Mucosa of descending colon (tissue), 3 donors: ENCODE data around the gene SDCBP2. TPM values are rescaled to one million over a fixed set of nuclear protein-coding genes. Genes with fewer than 3 reads are reported as not detected.
A peak's percentile ranks its signal among the peaks of the same experiment; 100 is the strongest.

Source experiments
- ATAC-seq: fragments of 200-7000 bp; cut with Tn5 transposase; one replicate; pipeline ENCODE4 v1.9.1; 2020; ENCODE audit warnings: mild to moderate bottlenecking, moderate library complexity
- DNase-seq, 3 donors: peaks; one replicate each; pipeline ENCODE4 v3.0.0-alpha.2; 2020
- H3K36me3 ChIP-seq: fragments of 200-600 bp; one replicate; pipeline ENCODE4 v1.8.0; 2021; ENCODE audit warnings: low read depth, mild to moderate bottlenecking
- H3K4me1 ChIP-seq: fragments of 200-600 bp; one replicate; pipeline ENCODE4 v1.8.0; 2021; ENCODE audit warnings: low read depth, mild to moderate bottlenecking
- H3K4me3 ChIP-seq: fragments of 200-600 bp; one replicate; pipeline ENCODE4 v1.8.0; 2021; ENCODE audit warnings: mild to moderate bottlenecking
- H3K9me3 ChIP-seq: fragments of 200-600 bp; one replicate; pipeline ENCODE4 v1.8.0; 2021; ENCODE audit warnings: mild to moderate bottlenecking
- CTCF ChIP-seq: fragments of 200-600 bp; IDR thresholded peaks from one replicate; pipeline ENCODE4 v1.8.0; 2022; ENCODE audit warnings: antibody characterized with exemption, mild to moderate bottlenecking
- intact Hi-C, 2 donors: fragments of 100-400 bp; cut with DNase I in 1 of 2; cut with micrococcal nuclease in 1 of 2; formaldehyde crosslinking; loops; one replicate each; pipeline versions ENCODE4 v1.11.0 to v1.11.1; 2022; cut with DNase I, micrococcal nuclease
- total RNA-seq, 3 donors: library from RNA; stranded (reverse); fragmentation: NEBNext Ultra II Directional in 2 of 3; extraction: Animal tissue kit (Norgen Biotek cat#: 25700) in 2 of 3; gene quantifications; one replicate each; pipeline versions ENCODE4 v1.2.1 to v1.2.4, GENCODE V29; 2021 to 2023
- donor health status: DM: no; HTN: no; CAD: no; lungs with moderate emphysema.
- donor health status: DM: no; HTN: no; CAD: no.
- donor health status: DM: no; HTN: yes; CAD: no.

The SDCBP2 gene
- total RNA-seq, 3 donors from 2014 or later, result 165 to 447 (median 320) TPM

GRCh38 chr20:1309439-1309847 is 19.5 kb downstream of the SDCBP2 start:
- ATAC-seq, result no peak
- intact Hi-C loops, result no loop called here
- peak in 1 of 3 donors; percentile 18 for DNase-seq
- H3K36me3 ChIP-seq, result no peaks in the 10 kb centered on the region
- H3K4me3 ChIP-seq, result no peak overlapping the region
- no peak for TF ChIP-seq CTCF
- no peaks in the 10 kb centered on the region for H3K9me3 ChIP-seq
- H3K4me1 ChIP-seq, result peaks cover 3% of the 10 kb centered on the region

GRCh38 chr20:1308702-1309095 is 20.2 kb downstream of the SDCBP2 start:
- TF ChIP-seq CTCF, result no peak
- DNase-seq (peak in 1 of 3 donors; percentile 18), ATAC-seq (no peak)
- Histone ChIP-seq H3K36me3 (no peaks in the 10 kb centered on the region), H3K9me3 (no peaks in the 10 kb centered on the region), H3K4me1 (peaks cover 3% of the 10 kb centered on the region), H3K4me3 (no peak overlapping the region)
- intact Hi-C loops, result no loop called here

GRCh38 chr20:1308067-1308701 is 20.8 kb downstream of the SDCBP2 start:
- intact Hi-C loops, result no loop called here
- no peak for TF ChIP-seq CTCF
- DNase-seq (peak in 1 of 3 donors; percentile 20), ATAC-seq (no peak)
- Histone ChIP-seq H3K9me3 (no peaks in the 10 kb centered on the region), H3K4me3 (no peak overlapping the region), H3K36me3 (no peaks in the 10 kb centered on the region), H3K4me1 (no peaks in the 10 kb centered on the region)

GRCh38 chr20:1307571-1307971 is 21.4 kb downstream of the SDCBP2 start:
- ATAC-seq, result peak; percentile 2
- DNase-seq, result peak in 1 of 3 donors; percentile 24
- no peak overlapping the region for H3K4me3 ChIP-seq
- no peaks in the 10 kb centered on the region for H3K36me3 ChIP-seq
- no peaks in the 10 kb centered on the region for H3K9me3 ChIP-seq
- intact Hi-C loops, result no loop called here
- H3K4me1 ChIP-seq, result no peaks in the 10 kb centered on the region
- TF ChIP-seq CTCF, result no peak

- H3K4me3 ChIP-seq, result no peak overlapping the region
- DNase-seq (peak in 1 of 3 donors; percentile 20), ATAC-seq (peak; percentile 12)
- H3K36me3 ChIP-seq, result no peaks in the 10 kb centered on the region
- H3K9me3 ChIP-seq, result no peaks in the 10 kb centered on the region
- TF ChIP-seq CTCF, result no peak
- intact Hi-C loops, result no loop called here
- H3K4me1 ChIP-seq, result no peaks in the 10 kb centered on the region
Measured at GRCh38 chr20:1307171-1307570, 21.8 kb downstream of the SDCBP2 start.
